SK-N-SH (cell line): ENCODE results near the gene POGZ. TPM values are rescaled to one million over a fixed set of nuclear protein-coding genes. Genes with fewer than 3 reads are reported as not detected.

ENCODE experiments used
- CTCF ChIA-PET: fragments of 300-600, 350-600 bp; formaldehyde crosslinking; extraction: SDS; loops from one replicate; lab custom pipeline; 2021; lab: Yijun Ruan, JAX
- POLR2A ChIA-PET: fragments of 350-600 bp; sonication (Branson Sonifier 250); formaldehyde crosslinking; extraction: SDS; loops from one replicate; lab custom pipeline; 2020; ENCODE audit warnings: antibody characterized with exemption, inconsistent platforms; lab: Yijun Ruan, JAX
- DNase-seq: peaks from one replicate; pipeline ENCODE4 v3.0.0; 2012
- H2AFZ ChIP-seq: fragments of 200-600 bp; sonication (generic); 2 replicates; pipeline ENCODE4 v1.8.1; 2016; ENCODE audit warnings: antibody characterized with exemption, mild to moderate bottlenecking, low read depth
- H3F3A ChIP-seq: fragments of 200-600 bp; sonication (generic); replicated peaks from 2 replicates; pipeline ENCODE3; 2016; ENCODE audit warnings: antibody characterized with exemption, mild to moderate bottlenecking; ENCODE audit not compliant: insufficient read depth
- H3K27ac ChIP-seq, 2 experiments: fragments of 200-500 bp in 1 of 2; fragments of 200-600 bp in 1 of 2; sonication (Bioruptor generic) in 1 of 2; sonication (generic), shearing (Covaris generic) in 1 of 2; 2 replicates each; pipeline versions ENCODE4 v1.5.1 to v1.6.1; 2014 to 2016; ENCODE audit warnings: low read depth in 2 of 2, inconsistent platforms in 1 of 2, low read length in 1 of 2, mild to moderate bottlenecking in 1 of 2, mixed read lengths in 1 of 2
- H3K27me3 ChIP-seq: fragments of 200-600 bp; sonication (generic), shearing (Covaris generic); 2 replicates; pipeline ENCODE4 v1.6.1; 2016; ENCODE audit warnings: mixed run types; ENCODE audit not compliant: insufficient read depth
- H3K36me3 ChIP-seq, 2 experiments: fragments of 200-500 bp in 1 of 2; fragments of 200-600 bp in 1 of 2; sonication (Bioruptor generic) in 1 of 2; sonication (generic) in 1 of 2; replicated peaks in 1 of 2; 2 replicates each; pipeline versions ENCODE3 to v1.5.1; 2014 to 2016; ENCODE audit warnings: low read length in 1 of 2, mild to moderate bottlenecking in 1 of 2; ENCODE audit not compliant: insufficient read depth in 2 of 2, control insufficient read depth in 1 of 2
- H3K4me1 ChIP-seq, 2 experiments: fragments of 200-500 bp in 1 of 2; fragments of 200-600 bp in 1 of 2; sonication (Bioruptor generic) in 1 of 2; sonication (generic), shearing (Covaris generic) in 1 of 2; 2 replicates each; pipeline versions ENCODE4 v1.5.1 to v1.6.1; 2014 to 2016; ENCODE audit warnings: low read depth in 1 of 2, low read length in 1 of 2, mixed run types in 1 of 2; ENCODE audit not compliant: insufficient read depth in 2 of 2, control insufficient read depth in 1 of 2
- H3K4me2 ChIP-seq: fragments of 200-600 bp; sonication (generic), shearing (Covaris generic); 2 replicates; pipeline ENCODE4 v1.6.1; 2017; ENCODE audit warnings: mixed run types
- H3K4me3 ChIP-seq, 2 experiments: fragments of 200-500 bp in 1 of 2; fragments of 200-600 bp in 1 of 2; sonication (Bioruptor generic) in 1 of 2; sonication (generic), shearing (Covaris generic) in 1 of 2; 2 replicates each; pipeline versions ENCODE4 v1.5.1 to v1.8.1; 2014 to 2016; ENCODE audit warnings: low read depth in 2 of 2, inconsistent platforms in 1 of 2, low read length in 1 of 2, mild to moderate bottlenecking in 1 of 2, mixed read lengths in 1 of 2, moderate library complexity in 1 of 2
- H3K79me2 ChIP-seq: fragments of 200-600 bp; sonication (generic); 2 replicates; pipeline ENCODE4 v1.8.1; 2017; ENCODE audit warnings: mild to moderate bottlenecking; ENCODE audit not compliant: insufficient read depth
- H3K9ac ChIP-seq: fragments of 200-600 bp; sonication (generic); 2 replicates; pipeline ENCODE4 v1.6.1; 2017; ENCODE audit warnings: mixed run types
- H3K9me2 ChIP-seq: fragments of 200-600 bp; sonication (generic); 2 replicates; pipeline ENCODE4 v1.6.1; 2017; ENCODE audit warnings: mixed run types
- H3K9me3 ChIP-seq: fragments of 200-600 bp; sonication (generic); 2 replicates; pipeline ENCODE4 v1.6.1; 2017; ENCODE audit warnings: mixed run types, mild to moderate bottlenecking, moderate library complexity
- H4K20me1 ChIP-seq: fragments of 200-600 bp; sonication (generic); 2 replicates; pipeline ENCODE4 v1.6.1; 2017; ENCODE audit warnings: mild to moderate bottlenecking, mixed run types; ENCODE audit not compliant: insufficient read depth
- CTCF ChIP-seq: fragments of 200-600 bp; sonication (generic); IDR thresholded peaks from 2 replicates; pipeline ENCODE4 v1.6.1; 2017; ENCODE audit warnings: antibody characterized with exemption, mild to moderate bottlenecking, moderate library complexity
- EP300 ChIP-seq, 2 experiments: IDR thresholded peaks; 2 replicates each; pipeline versions ENCODE4 v1.4.0 to v1.6.1; 2012; ENCODE audit warnings: borderline replicate concordance in 1 of 2, low read depth in 1 of 2, low read length in 1 of 2
- EZH2phosphoT487 ChIP-seq: fragments of 200-600 bp; sonication (generic); IDR thresholded peaks from 2 replicates; pipeline ENCODE4 v1.6.1; 2017; ENCODE audit warnings: low read depth, mixed run types, mild to moderate bottlenecking, antibody characterized with exemption, moderate library complexity, borderline replicate concordance
- FOSL2 ChIP-seq: IDR thresholded peaks from 2 replicates; pipeline ENCODE4 v1.4.0; 2012; ENCODE audit warnings: low read depth, mild to moderate bottlenecking, moderate library complexity, borderline replicate concordance
- GATA2 ChIP-seq: sonication (generic); formaldehyde crosslinking; IDR thresholded peaks from 2 replicates; pipeline ENCODE4 v1.5.0; 2020; ENCODE audit warnings: mild to moderate bottlenecking, missing genetic modification reagents
- MEF2A ChIP-seq: IDR thresholded peaks from 2 replicates; pipeline ENCODE4 v1.4.0; 2012; ENCODE audit warnings: low read depth, borderline replicate concordance
- MXI1 ChIP-seq: IDR thresholded peaks from 2 replicates; pipeline ENCODE4 v1.6.1; 2012; ENCODE audit warnings: mild to moderate bottlenecking, low read depth, low read length, improper control_type of control experiment
- PBX3 ChIP-seq: IDR thresholded peaks from 2 replicates; pipeline ENCODE4; 2012
- POLR2AphosphoS5 ChIP-seq: IDR thresholded peaks from 2 replicates; pipeline ENCODE4 v1.6.1; 2012; ENCODE audit warnings: low read depth, low read length
- RAD21 ChIP-seq: IDR thresholded peaks from 2 replicates; pipeline ENCODE4 v1.6.1; 2012; ENCODE audit warnings: mild to moderate bottlenecking, low read length
- REST ChIP-seq: IDR thresholded peaks from 2 replicates; pipeline ENCODE4 v1.6.1; 2012; ENCODE audit warnings: mild to moderate bottlenecking, low read depth, low read length, moderate library complexity
- RFX5 ChIP-seq: IDR thresholded peaks from 2 replicates; pipeline ENCODE4 v1.6.1; 2012; ENCODE audit warnings: mild to moderate bottlenecking, improper control_type of control experiment, low read length
- RXRA ChIP-seq: IDR thresholded peaks from 2 replicates; pipeline ENCODE4 v1.4.0; 2012; ENCODE audit warnings: low read depth, mild to moderate bottlenecking, borderline replicate concordance
- SIN3A ChIP-seq: IDR thresholded peaks from 2 replicates; pipeline ENCODE4 v1.6.1; 2012; ENCODE audit warnings: low read depth, mild to moderate bottlenecking, low read length, moderate library complexity, borderline replicate concordance
- TCF12 ChIP-seq: IDR thresholded peaks from 2 replicates; pipeline ENCODE4 v1.4.0; 2012
- USF2 ChIP-seq: fragments of 150-350 bp; IDR thresholded peaks from 2 replicates; pipeline ENCODE4 v1.6.1; 2017; ENCODE audit warnings: antibody characterized with exemption, low read length, low read depth, borderline replicate concordance
- ZBTB33 ChIP-seq: IDR thresholded peaks from 2 replicates; pipeline ENCODE4 v1.4.0; 2012; ENCODE audit warnings: low read depth, borderline replicate concordance
- WGBS: methylation state at CpG from one replicate; pipeline ENCODE4 v1.1.6; 2017; ENCODE audit warnings: low lambda C conversion rate; 5-methylcytosine and 5-hydroxymethylcytosine counted together
- polyA plus RNA-seq, 3 experiments: library from polyadenylated mRNA; depleted of rRNA; stranded (reverse); fragments of >200 nt; gene quantifications; 2 replicates each; pipeline ENCODE4 v1.2.3, GENCODE V29; 2012

The POGZ gene
- polyA plus RNA-seq, 1 of the 3 experiments (the other 2 are of a cell fraction), result 23.9 TPM

- ChIA-PET CTCF (no interaction called here), POLR2A (no interaction called here)
- Histone ChIP-seq H3K4me3 (no peak overlapping the region), H3K9me2 (no peaks in the 10 kb centered on the region), H3K79me2 (no peaks in the 10 kb centered on the region), H2AFZ (no peak overlapping the region), H3K36me3 (no peaks in the 10 kb centered on the region), H3K27ac (no peak overlapping the region), H3K9me3 (no peaks in the 10 kb centered on the region), H3K4me1 (peaks cover 0 to 12% of the 10 kb centered on the region in 2 experiments; a peak in 2 of 4 replicates), H3K4me2 (no peak overlapping the region), H4K20me1 (no peaks in the 10 kb centered on the region), H3K9ac (no peak overlapping the region), H3F3A (no peaks in the 10 kb centered on the region), H3K27me3 (no peaks in the 10 kb centered on the region)
- DNase-seq, result no peak
- 92% methylated on average over 1 of the region's 1 CpG for WGBS
- TF ChIP-seq EP300 (IDR thresholded peaks at IDR 0.05; ENCODE audit: borderline replicate concordance in 1 of 2, low read depth in 1 of 2, low read length in 1 of 2) (no peak), MEF2A (no peak), CTCF (no peak), RXRA (no peak)
Observed at GRCh38 chr1:151495316-151495715, 36.0 kb upstream of the POGZ start.

- Histone ChIP-seq H3K4me2 (no peak overlapping the region), H4K20me1 (no peaks in the 10 kb centered on the region), H3K27me3 (no peaks in the 10 kb centered on the region), H3K79me2 (no peaks in the 10 kb centered on the region), H3K36me3 (no peaks in the 10 kb centered on the region), H3K27ac (peak overlapping the region in 1 of 2 experiments; percentile 7; a peak in 1 of 4 replicates), H3K9me2 (no peaks in the 10 kb centered on the region), H3F3A (no peaks in the 10 kb centered on the region), H3K9me3 (no peaks in the 10 kb centered on the region), H3K4me3 (no peak overlapping the region), H3K9ac (no peak overlapping the region), H2AFZ (no peak overlapping the region), H3K4me1 (peaks cover 0 to 12% of the 10 kb centered on the region in 2 experiments; a peak in 2 of 4 replicates)
- no peak for DNase-seq
- POLR2A ChIA-PET, result no interaction called here
- WGBS, result no CpG with 5 or more reads among the region's 1 CpG
- CTCF ChIA-PET, result no interaction called here
- TF ChIP-seq RAD21 (no peak), GATA2 (no peak), SIN3A (no peak), RFX5 (no peak), MXI1 (no peak), USF2 (no peak), RXRA (peak; percentile 62), EP300 (IDR thresholded peaks at IDR 0.05; ENCODE audit: borderline replicate concordance in 1 of 2, low read depth in 1 of 2, low read length in 1 of 2) (0 out of 4 replicates have a peak, but pooled peaks of 1 of the 2 experiments have one; percentile 31), EZH2phosphoT487 (no peak), TCF12 (peak; percentile 80), REST (no peak), POLR2AphosphoS5 (peak; percentile 24; the same call in 1 of the 2 replicates), PBX3 (peak; percentile 93), FOSL2 (peak; percentile 73), ZBTB33 (no peak)
Observed at GRCh38 chr1:151494741-151495281, 35.5 kb upstream of the POGZ start.
